DMS153 (cell line): ENCODE data around the gene TPPP.
A peak's percentile ranks its signal among the peaks of the same experiment; 100 is the strongest.

Experiments
- DNase-seq: peaks from one replicate; lab custom pipeline; 2025; lab: John Stamatoyannopoulos, UW

Gene TPPP

GRCh38 chr5:624951-625230 lies 68.3 kb downstream of the TPPP start:
- no peak for DNase-seq

- no peak for DNase-seq
Measured at GRCh38 chr5:624118-624950, 68.8 kb downstream of the TPPP start.

GRCh38 chr5:623531-623930 lies 69.6 kb downstream of the TPPP start:
- DNase-seq = no peak

GRCh38 chr5:622946-623522 lies 70.1 kb downstream of the TPPP start:
- DNase-seq = no peak

- DNase-seq = no peak
Measured at GRCh38 chr5:622359-622758, 70.8 kb downstream of the TPPP start.

- DNase-seq = no peak
Measured at GRCh38 chr5:621341-621761, 71.8 kb downstream of the TPPP start.

- no peak for DNase-seq
Measured at GRCh38 chr5:620586-621180, 72.5 kb downstream of the TPPP start.

GRCh38 chr5:620152-620551 lies 73.0 kb downstream of the TPPP start:
- DNase-seq = no peak

GRCh38 chr5:619444-619843 lies 73.7 kb downstream of the TPPP start:
- no peak for DNase-seq

GRCh38 chr5:618450-618849 lies 74.7 kb downstream of the TPPP start:
- DNase-seq = no peak

GRCh38 chr5:617896-618295 lies 75.3 kb downstream of the TPPP start:
- no peak for DNase-seq

GRCh38 chr5:616484-617039 lies 76.6 kb downstream of the TPPP start:
- peak; percentile 18 for DNase-seq

GRCh38 chr5:612498-613424 lies 80.4 kb downstream of the TPPP start:
- no peak for DNase-seq

- peak; percentile 85 for DNase-seq
Measured at GRCh38 chr5:611731-612486, 81.2 kb downstream of the TPPP start, which contains the start of gene CEP72. TSS of gene CEP72 (plus strand) at chr5:612340. CDS start at chr5:612362, 22 bp downstream.

GRCh38 chr5:610744-611730 lies 82.1 kb downstream of the TPPP start:
- no peak for DNase-seq

GRCh38 chr5:610011-610743 lies 83.0 kb downstream of the TPPP start:
- DNase-seq = no peak
